Suppressor macrophage (primary cell): ENCODE results near the gene ISM1.
A peak's percentile ranks its signal among the peaks of the same experiment; 100 is the strongest.

Experiments
- DNase-seq, 4 experiments: peaks; one replicate each; pipeline ENCODE4 v3.0.0-alpha.2; 2020 to 2022
- total RNA-seq, 17 experiments: gene quantifications; one replicate each; lab custom pipeline; 2026; ENCODE audit warnings: mixed read lengths in 6 of 17, inconsistent platforms in 3 of 17; lab: John Stamatoyannopoulos, UW

ISM1 gene
- 0.21 to 4.6 (median 1.3) reads per million in 17 experiments for total RNA-seq

DNA sequence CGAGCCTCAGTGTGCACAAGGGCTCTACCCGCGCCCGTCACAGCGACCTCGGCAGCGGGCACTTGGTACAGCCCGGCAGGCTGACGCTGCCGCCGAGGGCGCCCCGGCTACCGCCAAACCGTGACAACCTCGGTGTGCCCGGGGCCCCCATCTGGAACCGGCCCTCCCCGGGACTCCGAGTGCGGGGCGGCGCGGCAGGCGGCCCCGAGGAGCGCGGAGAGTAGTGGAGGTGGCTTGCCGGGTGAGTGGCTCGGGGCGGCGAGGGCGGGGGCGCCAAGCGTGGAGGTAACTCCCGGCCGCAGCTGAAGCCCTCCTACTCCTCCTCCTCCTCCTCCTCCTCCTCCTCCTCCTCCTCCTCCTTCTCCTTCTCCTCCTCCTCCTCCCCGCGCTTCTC, at the start of gene ISM1:
ISM1 (plus strand) TSS at position 371 of the 394 bp plus-strand sequence. CDS start 503 bp downstream, outside the sequence.
- peak in 1 of 4 experiments; percentile 30 for DNase-seq

DNA sequence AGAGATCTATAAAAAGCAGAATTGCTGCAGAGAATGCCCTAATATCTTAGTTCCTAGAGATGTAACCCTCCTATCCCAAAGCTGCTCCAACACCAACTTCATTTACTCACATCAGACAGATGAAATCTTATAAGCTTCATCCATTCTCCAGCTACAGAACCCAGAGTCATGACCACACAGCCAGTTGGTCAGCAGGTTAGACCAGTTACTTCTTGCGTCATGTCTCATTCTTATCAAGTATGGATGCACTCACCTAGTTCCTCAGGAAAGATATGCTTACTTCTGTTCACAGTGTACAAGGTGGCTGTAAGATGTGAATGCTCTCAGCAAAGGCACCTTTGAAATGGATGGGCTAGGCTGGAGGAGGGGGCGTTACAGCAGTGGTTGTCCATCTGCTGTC, 47.9 kb upstream of the ISM1 start:
- DNase-seq, result no peak

DNA sequence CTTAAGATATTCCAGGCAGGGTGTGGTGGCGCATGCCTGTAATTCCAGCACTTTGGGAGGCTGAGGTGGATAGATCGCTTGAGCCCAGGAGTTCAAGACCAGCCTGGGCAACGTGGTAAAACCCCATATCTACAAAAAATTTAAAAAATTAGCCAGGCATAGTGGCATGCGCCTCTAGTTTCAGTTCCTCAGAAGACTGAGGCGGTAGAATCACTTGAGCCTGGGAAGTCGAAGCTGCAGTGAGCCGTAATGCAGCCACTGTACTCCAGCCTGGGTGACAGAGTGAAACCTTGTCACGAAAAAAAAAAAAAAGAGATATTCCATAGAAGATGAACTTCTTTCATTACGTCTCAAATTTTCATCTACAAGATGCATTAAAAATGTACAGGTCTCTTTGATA, 46.7 kb upstream of the ISM1 start:
- no peak for DNase-seq

DNA sequence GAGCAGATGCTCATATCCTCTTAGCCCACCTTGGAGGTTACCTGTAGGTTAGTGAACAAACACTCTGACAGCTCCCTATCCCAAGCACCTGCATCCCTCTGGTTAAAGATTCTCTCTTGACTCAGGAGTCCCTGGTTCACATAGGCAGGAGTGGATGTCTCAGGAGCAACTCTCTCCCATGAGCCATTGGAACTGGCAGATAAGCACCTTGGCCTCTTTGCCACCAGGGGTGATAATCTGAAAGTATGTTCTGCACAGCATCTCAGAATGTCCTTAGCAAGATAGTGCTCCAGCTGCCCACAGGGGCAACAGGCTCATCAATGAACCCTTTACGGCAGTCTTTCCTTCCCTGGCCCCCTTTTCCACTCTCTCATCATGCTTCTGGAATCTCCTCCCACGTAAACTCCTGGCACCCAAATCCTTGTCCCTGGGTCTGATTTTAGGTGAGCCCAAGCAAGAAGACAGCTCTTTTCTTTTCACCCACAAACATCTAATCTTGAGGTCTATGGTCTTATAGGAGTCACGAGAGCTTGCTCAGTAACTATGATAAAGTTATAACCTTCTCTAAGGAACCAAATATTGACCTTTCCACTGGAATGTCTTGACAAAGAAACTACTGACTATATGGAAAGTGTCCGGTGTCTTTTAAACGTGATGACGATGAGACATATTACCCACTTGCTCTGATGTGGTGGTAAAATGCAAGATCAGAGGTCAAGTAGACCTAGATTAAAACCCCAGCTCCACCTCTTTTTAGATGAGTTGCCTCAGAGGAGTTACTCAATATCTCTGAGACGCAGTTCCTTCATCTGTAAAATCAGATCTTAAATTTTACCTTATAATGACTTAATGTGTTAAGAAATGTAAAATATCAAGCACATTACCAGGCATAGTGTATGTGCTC, 39.8 kb upstream of the ISM1 start:
- no peak for DNase-seq

DNA sequence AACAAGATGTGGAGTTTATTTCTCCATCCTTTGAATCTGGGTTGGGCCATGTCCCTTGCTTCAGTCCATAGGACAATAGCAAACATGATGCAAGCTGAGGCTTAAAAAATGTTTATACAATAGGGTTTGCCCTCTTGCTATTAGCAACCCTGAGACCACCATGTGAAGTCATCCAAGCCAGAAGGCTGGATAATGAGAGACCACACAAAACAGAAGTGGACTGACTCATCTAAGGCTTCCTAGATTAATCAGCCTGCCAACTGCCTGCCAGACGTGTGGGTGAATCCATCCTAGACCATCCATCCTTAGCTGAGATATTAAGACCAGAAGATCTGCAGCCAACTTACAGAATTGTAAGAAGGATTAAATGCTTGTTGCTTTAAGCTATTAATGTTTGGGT, 38.1 kb upstream of the ISM1 start:
- no peak for DNase-seq

DNA sequence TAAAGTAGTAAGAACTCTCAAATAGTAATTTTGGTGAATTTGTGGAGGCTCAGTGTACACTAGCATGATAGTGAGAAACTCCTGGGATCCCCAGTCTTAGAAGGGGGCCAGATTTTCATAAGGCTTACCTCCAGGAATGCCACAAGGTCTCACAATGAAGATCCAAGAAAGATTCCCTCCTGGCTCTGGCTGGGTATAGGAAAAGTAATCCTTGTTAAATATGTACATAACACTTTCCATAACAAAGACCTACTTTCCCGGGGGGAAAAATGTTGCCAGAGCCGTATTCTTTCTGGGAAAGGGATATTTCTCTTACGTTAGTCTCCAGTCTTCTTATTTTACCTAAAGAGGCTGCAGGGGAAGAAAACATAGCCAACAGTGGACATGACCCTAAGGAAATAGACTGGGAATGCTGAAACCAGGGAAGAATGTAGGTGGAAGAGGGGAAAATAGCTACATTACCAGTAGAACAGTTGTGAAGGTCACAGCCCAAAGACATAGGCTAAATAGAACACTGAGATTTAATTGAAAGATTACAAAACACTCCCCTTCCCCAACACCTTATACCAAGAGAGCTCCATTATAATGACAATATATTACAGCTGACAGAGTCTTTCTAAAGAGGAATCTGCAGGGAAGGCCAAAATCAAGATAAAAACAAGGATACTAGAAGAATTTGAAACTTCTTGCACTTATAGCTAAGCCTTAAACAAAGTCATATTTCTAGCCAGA, 34.9 kb upstream of the ISM1 start:
- DNase-seq, result no peak

DNA sequence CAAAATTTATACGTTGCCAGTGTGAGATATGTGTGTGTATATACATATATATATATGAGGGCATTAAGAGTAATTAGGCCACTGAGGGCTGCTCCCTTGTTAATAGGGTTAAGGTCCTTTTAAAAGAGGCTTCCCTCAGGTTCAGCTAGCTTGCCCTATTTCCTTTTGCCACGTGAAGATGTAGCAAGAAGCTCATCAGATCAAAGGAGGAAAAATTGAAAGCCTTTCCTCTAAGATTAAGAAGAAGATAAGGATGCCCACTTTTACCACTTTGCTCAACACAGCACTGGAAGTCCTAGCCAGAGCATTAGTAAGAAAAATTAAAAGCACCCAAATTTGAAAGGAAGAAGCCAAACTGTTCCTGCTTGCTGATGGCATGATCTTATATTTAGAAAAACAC, 33.2 kb upstream of the ISM1 start:
- DNase-seq, result no peak

DNA sequence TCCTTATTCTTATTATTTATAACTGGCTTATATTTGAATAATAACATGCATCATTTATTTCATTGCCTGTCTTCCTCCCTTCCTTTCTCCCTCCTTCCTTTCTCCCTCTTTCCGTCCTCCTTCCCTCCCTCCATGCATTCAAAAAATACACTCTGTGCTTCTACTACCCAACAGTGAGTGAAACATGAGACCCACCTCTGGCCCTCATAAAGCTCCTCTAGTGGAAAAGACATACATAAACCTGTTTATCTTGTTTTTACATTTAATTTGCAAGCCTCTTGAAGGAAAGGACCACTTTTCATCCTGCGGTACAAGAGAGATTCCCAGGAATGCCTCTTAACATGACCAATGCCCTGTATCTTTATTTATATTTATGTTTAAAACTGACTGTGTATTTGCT, 21.8 kb upstream of the ISM1 start:
- no peak for DNase-seq

DNA sequence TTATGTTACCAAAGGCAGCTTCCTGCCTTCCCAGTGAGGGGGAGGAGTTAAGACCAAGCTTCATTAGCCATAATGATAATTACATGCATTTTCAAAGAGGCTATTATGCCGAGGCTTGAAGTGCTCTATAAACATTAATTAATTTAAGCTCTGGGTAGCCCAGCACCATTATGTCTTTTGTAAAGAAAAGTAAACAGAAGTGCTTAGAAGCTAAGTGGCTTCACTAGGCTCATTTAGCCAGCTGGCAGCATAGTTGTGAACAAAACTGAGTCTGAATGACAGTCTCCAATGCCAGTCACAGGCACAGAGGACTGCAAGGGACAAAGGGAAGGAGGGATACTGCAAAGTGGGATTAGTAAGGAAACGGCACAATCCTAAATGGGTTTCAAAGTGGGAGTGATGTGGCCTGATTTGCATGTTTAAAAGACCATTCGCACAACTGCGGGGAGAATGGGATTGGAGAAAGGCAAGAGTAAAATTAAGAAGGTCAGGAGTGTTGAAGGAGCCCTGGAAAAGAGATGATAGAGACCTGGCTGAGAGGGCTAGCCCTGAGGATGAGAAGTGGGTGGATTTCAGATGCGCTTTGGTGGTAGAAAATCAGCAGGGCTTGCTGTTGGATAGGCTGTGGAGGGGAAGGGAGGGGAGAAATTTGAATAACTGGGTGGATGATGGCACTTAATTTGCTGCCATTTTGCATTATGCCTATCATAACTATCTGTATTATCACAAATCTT, 20.1 kb upstream of the ISM1 start:
- no peak for DNase-seq

DNA sequence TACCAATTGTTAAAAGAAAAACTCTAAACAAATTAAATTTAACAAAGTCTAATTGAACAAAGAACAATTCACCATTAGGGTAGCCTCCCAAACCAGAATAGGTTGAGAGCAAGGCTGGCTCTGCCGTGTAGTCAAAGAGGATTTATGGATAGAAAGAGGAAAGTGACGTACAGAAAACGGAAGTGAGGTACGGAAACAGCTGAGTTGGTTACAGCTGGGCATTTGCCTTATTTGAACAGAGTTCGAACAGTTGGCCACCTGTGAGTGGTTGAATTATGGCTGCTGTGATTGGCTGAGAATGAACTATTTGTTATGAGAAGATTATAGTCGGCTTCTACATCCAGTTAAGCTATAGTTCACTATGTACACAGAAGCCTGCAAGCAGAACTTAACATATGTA, 18.5 kb upstream of the ISM1 start:
- DNase-seq, result peak in 3 of 4 experiments; percentile 4 to 6 (median 6)

DNA sequence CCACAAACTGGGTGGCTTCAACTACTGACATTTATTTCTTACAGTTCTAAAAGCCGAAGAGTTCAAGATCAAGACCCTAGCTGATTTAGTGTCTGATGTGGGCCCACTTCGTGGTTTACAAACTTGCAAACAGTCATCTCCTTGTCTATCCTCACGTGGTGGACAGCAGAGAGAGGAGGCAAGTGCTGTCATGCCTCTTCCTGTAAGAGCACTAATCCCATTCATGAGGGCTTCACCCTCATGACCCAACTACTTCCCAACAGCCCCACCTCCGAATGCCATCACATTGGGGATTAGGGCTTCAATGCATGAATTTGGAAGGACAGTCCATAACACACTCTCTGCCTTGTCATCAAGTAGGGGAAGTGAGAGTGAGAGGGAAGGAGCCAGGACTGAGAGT, 15.6 kb upstream of the ISM1 start:
- DNase-seq, result no peak

DNA sequence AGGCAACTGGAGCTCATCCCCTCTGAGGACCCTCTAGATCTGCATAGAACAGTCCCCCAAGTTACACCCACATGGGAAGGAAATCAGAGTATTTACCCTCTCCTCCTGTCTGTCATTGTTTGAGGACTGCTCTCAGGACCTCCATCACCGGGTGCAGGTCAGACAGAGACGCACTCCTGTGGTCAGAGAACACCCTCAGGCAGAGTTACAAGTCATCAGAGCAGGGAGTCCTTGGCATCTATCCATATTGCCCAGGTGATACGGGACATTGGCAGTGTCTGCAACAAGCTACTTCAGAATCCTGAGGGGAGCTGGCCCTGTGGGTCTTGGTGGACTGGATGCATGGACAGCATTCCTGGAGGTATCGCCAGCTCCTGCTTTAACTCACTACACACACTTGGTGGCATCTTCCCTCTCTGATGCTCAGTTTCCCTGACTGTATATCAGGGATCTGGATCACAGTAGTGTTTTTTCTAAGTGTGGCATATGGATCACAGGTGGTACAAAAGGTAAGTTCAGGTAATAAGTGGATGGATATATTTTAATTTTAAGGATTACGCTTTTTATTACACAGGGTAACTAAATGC, 15.1 kb upstream of the ISM1 start:
- DNase-seq, result no peak

DNA sequence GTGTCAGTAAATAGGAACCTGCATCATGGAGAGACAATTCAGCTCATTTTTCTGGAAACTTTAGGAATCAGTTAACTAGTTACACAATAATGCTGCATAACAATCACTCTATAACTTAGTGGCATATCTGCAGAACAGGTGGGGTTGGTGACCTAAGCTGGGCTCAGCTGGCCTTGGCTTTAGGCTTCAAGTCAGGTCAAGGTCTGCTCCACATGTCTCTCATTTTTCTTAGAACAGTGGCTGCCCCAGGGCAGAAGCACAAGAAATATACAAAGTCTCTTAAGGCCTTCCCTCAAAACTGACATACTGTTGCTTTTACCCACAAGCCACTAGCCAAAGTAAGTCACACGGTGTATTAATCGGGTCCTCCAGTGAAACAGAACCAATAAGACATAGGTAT, 14.1 kb upstream of the ISM1 start:
- no peak for DNase-seq

DNA sequence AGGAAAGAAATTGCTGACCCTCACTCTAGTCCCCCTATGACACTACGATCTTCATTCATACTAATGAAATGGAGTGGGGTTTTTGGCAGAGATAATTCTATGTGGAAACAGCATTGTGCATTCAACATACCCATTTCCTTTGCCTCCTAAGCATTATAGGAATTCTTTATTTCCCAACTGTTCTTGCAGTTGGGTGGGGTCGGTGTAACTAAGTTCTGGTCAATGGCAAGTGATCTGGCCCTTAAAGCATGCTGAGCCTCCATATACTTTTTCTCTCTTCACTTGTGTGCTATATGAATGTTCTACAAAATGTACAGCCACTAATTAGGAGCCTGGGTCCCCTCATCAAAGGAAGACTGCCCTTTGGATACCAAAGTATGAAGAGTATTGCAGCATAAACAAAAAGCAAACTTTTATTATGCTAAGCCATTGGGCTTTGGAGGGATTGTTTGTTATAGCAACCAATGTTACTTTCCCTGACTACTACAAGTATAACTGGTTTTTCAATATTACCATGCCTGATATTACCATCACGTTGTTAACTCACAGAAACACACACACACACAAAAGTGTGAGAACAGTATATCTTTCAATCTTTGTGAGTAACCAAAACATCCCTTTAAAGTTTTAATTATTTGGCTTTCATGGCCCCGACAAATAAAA, 9.0 kb upstream of the ISM1 start:
- DNase-seq, result no peak

DNA sequence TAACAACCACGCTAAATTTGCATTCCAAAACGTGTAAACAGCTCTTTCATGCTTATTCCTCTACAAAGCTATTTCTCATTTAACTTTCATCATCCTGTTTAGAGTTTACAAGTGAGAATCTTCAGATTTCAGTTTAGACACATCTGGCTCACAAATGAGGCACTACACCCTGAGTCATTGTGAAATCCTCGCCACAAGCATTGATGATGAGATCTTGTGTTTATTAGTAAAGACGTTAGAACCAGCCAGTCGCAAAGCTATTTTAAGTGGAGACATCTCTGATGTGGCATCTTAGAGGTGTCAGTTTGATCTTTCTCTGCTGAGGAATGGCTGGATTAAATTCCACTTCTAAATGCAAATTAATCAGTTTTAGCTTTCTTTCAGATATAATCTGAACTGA, 8.3 kb upstream of the ISM1 start:
- no peak for DNase-seq

DNA sequence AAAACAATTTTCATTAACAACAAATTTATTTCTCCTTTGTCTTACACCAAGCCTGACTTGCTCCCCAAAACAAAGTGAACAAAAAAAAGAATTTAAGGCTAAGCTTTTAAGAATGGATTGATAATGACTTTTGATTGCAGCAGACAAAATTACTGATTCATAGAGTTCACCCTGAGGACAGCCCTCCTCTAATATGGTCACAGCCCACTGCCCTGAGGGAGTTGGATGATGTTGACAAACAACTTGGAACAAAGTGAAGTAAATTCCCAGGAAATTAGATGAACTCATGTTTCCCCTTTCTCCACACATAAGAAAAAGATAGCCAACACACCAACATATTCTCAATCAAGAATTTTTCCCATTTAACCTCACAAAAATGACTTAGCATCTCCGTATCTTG, 7.7 kb upstream of the ISM1 start:
- no peak for DNase-seq

DNA sequence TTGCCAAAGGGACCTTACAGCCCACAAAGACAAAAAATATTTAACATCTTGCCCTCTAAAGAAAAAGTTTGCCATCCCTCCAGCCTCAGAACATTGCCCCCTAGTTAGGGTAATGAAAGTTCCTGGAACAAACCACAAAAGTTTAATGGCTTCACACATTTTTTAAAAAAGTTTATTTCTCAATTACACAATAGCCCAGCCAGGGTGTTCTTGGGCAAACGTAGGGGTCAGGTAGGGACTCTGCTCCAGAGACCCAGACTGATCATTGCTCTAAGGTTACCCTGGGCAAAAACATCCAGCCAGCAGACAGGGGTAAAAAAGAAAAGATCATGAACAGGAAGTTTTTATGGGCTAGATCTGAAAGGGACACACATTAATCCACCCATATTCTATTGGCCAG, 4.5 kb upstream of the ISM1 start:
- no peak for DNase-seq

DNA sequence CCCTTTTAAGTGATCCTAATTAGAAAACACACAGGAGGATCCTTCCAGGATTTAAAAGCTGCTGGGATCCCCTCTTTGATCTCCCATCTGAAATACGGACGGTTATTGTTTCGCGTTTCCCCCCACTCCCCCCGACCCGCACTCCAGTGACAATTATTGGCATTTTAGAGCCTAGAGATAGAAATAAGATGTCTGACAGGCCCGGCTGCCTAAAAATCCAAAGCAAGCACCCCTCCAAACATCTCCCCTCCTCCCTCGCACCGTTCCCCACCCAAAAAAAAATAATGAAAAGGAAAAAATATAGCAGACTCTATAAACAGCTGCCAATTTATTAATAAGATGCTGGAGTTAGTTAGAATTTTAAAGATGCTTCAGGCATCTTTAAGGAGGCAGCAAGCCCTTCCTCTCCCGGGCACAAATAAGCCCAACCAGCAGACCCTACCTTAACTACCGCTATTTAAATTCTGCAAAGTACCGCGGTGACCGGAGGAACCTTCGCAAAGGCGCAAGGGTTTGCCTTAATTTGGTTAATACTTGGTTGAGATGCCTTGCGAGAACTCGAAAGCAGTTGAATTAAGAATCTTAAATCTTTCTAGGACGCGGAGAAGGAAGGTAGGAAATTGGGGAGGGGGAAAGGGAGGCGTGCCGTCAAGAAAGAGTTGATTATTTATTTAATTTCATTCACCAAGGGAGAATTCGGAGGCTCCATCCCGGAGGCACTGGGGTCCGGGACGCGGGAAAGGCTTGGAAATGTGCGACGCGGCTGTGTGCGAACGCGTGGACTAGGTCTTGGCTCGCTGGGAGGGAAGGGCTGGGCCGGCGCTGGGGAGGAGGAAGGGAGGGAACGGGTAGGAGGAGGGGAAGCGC, 1.5 kb upstream of the ISM1 start:
- DNase-seq, result peak in 1 of 4 experiments; percentile 58

DNA sequence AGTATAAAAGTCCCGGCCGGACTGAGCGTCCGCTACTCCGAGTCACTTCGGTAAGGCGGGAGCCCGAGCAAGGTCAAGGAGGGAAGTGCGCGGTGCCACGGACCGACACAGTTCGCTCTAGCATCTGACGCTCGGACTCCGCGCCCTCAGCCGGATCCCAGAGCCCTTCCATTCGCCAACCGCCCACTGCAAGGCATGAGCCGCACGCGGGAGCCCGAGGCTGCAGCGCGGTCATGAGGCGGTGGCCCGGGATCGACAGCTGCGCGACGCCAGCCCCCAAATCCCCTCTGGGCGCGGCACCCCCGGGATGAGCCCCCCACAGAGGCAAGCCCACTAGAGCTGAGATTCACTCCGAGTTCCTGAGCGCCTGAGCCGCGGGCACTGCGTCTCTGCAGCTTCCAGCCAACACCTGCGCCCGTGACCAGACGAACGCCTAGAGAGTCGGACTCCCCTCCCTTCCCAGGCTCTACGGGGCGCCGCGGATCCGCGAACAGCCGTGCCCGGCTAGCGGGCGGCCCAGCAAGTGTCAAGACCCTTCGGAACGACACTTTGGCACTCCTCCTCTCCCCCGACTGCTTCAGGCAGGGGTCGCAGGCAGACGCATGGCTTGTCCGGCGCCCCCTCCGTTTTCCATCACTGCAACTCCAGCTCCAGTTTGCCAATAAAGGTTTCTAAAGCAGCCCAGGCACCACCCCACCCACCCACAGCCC, 725 bp upstream of the ISM1 start:
- peak; percentile 9 to 46 (median 32) for DNase-seq

DNA sequence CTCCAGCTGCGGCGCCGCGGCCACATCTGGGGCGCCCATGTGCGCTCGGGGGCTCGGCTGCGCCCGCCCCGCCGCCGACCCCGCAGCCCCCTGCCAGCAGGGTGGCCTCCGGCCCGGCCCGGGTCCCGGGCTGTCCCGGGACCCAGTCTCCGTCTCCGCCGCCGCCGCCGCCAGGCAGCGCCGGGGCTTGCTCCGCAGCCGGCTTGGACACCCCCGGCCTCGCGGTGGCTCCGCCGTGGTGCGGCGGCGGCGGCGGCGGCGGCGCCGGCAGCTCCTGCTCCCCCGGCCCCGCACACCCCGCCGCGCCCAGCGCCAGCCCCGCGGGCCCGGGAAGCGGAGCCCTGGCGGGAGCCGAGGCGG, 219 bp downstream of the ISM1 start:
- DNase-seq, result no peak
